Mesenteric fat pad (tissue), 1 donor: ENCODE data around the gene FA2H. TPM values are rescaled to one million over a fixed set of nuclear protein-coding genes. Genes with fewer than 3 reads are reported as not detected.
"Not testable (repeated sequence)": the region's sequence is repeated elsewhere in the genome, so short reads cannot be mapped to it uniquely, and the experiment has no call there.

Experiments used
- DNase-seq: peaks from one replicate; pipeline ENCODE4 v3.0.0-alpha.2; 2020; ENCODE audit warnings: low spot score
- total RNA-seq: library from RNA; stranded (reverse); fragmentation: NEBNext Ultra II Directional; extraction: Animal tissue kit (Norgen Biotek cat#: 25700); gene quantifications from one replicate; pipeline ENCODE4 v1.2.1, GENCODE V29; 2021
- donor health status: DM: yes; HTN: yes; CAD: no.

The FA2H gene
- total RNA-seq, 1 donor from 2014 or later: not detected

DNA sequence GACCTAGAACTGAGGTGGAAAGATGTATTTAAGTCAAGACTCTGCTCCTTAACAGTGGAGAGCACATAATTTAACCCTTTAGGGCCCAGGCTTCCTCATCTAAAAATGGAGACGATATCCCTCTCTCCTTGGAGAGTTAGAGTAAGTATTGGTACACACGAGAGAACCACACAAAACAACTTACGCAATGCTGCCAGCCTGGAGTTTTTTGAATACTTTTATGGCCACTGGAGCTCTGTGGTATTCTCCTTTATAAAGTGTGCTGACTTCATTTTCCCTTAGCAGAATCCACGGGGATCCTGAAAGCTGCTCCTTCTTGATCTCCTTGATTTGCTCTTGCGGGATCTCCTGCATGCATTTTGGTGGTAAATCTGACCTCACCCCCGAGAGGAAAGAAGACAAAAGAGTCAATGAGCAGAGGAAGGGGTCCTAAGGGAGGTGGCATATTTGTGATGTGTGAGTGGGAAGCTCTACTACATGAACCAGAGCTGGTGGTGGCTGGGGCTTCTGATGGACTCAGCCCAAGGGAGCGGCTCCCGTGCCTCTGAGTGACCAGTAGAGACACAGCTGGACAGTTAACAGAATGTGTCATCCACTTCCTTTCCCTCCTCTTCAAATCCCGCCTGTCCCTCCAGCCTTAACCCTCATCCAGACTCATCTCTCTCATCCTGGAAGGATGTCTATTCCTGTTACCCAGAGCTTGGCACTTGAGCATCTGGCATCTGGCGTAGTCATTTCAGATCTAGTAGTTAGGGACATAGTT is 83.3 kb downstream of the FA2H start:
- no peak for DNase-seq

DNA sequence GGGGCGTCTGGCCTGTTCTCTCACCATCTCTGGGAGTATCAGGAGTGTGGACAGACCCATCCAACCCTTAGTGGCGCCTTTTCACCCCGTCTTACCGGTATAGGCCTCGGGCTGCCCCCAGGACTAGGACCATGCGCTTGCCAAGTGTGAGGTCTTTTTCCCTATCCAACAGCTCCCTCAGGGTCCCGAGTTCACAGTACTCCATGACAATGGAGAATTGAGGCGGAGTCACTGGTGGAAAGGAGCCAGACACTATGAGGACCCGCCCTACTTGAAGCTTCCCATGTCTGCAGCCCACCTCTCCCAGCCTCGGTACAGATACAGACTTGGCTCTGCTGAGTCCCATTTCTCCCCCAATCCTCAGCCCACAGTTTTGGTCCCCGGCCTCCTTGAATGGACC is 92.1 kb downstream of the FA2H start:
- DNase-seq: no peak

DNA sequence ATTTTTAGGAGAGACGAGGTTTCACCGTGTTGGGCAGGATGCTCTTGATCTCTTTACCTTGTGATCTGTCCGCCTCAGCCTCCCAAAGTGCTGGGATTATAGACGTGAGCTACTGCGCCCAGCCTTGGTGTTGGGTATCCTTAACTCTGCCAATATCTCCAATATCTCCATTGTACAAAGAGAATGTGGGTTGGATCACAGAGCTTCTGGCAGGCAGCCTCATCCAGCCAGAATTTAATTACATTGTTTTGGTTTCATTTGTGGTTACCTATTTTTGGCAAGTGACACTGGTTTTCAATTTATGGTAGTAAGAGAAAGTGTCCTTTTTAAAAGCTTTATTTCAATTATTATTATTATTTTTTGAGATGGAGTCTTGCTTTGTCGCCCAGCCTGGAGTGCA is 93.9 kb downstream of the FA2H start:
- no peak for DNase-seq

DNA sequence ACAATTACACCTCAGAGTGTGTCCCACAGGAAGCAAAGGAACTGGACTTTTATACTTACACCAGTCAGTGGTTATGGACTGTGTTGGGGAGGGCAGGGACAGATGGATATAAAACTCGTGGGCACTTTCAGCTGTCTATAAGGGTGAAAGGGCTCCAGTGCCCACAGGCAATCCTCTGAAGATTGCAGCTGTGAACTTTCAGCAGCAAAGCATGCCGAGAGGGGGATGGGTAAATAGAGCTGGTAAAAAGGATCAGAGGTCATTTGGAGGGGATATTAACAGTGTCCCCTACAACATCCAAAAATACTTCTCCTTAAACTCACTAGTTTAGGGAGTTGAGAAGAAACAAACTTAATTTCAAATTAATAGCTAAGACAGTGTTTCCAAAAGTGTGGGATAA is 94.6 kb downstream of the FA2H start:
- DNase-seq: no peak

DNA sequence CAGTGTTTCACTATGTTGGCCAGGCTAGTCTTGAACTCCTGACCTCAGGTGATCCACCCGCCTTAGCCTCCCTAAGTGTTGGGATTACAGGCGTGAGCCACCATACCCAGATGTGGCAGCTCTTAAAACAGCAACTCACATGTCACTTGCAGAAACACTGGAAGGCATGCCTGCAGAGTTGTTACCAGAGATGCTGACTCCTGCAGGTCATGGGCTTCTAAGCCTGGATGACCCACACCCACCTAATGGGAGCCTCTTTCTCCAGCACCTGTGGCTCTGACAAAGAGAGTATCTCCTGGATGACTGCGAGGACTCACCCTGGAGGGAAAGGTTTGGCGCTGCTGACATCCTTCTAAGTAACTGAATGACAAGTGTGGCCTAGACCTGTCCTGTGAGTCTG is 96.8 kb downstream of the FA2H start:
- no peak for DNase-seq

DNA sequence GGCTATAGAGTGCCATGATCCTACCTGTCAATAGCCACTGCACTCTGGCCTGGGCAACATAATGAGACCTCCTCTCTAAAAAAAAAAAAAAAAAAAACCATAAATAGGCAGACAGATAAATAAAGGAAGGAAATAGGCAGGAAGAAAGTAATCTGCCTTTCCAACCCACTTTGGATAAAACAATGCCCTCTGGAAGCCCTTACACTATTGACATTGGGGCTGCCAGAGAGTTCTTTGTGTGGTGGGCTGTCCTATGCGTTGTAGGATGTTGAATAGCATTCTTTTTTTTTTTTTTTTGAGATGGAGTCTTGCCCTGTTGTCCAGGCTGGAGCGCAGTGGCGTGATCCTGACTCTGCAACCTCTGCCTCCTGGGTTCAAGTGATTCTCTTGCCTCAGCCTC is 100.7 kb downstream of the FA2H start:
- no peak for DNase-seq

DNA sequence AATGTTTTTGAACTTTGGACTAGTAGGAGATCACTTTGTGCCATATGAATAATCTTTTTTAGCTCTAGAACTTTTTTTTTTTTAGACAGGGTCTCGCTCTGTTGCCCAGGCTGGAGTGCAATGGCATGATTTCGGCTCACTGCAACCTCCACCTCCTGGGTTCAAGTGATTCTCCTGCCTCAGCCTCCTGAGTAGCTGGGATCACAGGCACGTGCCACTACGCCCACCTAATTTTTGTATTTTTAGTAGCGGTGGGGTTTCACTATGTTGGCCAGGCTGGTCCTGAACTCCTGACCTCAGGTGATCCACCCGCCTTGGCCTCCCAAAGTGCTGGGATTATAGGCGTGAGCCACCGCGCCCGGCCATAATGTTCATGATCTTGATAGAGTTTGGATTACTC is 105.7 kb downstream of the FA2H start:
- not testable (repeated sequence) for DNase-seq

DNA sequence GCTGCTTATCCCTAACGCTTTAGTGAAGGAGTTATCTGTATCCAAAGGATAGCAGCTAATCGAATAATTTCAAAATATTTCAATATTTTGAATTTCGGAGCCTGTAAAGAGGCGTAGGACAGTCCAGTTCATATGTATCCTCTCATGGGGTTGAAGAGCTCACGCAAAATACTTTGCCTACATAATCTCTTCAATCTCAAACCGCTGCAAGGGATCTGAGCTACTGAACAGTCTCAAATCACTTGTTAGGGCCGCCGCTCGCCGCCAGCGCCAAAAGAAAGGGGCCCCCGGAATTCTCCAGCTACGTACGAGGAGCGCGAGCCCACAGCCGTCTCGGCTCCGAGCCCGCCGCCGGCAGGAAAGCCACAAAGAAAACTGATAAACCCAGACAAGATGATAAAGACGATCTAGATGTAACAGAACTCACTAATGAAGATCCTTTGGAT is 107.3 kb downstream of the FA2H start:
- no peak for DNase-seq

DNA sequence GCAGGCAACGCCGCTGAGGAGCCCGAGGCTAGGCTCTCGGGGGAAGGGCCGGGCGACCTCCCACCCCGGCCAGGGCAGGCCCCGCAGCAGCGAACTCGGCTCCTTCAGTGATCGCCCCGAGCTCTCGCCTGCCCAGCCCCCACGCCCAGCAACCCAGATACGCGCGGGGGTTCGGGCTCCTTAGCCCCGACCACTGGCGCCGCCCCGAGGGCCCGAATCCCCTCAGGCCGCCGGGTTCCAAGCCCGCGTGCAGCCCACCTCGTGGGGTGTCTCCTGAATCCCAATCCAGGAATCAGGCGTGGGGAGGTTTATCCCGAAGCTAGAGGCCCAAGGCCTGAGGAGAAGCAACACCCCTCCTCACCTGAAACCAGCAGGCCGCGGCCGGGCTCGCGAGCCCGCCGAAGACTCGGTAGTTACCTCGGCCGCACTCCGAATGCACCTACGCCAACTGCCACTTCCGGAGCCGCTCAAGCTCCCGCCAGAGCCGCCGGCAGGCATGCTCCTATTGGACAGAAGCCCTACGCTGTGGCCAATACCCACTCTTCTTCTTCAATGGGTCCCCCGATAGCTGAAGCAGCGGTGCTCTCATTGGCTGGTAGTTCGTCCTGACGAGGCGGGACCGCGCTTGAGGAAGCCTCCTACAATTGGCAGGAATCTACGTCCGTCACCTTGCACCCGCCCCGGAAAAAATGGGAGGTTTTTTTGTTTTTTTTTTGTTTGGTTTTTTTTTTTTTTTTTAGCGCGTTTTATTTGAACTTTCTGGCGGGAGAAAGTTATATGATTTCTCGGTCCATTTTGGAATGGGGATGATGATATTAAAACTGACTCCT is 108.0 kb downstream of the FA2H start, which contains the start of gene RFWD3:
RFWD3 (minus strand) TSS at position 453 of the 830 bp plus-strand sequence. CDS start 5,428 bp downstream, outside the sequence.
- DNase-seq: peak; percentile 96

DNA sequence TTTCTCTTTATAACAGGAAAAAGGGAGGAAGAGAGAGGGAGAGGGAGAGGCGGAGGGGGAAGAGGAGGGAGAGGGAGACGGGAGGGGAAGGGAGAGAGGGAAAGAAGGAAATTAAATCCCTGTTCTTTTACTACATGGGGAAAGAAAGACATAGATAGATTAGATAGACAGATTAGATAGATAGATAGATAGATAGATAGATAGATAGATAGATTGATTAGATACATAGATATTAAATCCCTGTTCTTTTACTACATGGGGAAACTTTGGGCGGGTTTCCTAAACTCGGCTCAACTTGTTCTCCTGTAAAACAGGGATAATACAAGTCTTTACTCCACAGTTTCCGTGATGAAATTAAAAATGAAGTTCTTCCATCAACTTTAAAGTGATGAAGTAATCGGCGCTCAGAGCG is 108.6 kb downstream of the FA2H start:
- DNase-seq: no peak

Other genes with a start within 250 kb of the FA2H start
- 102 TPM for gene GLG1, start 167.7 kb downstream of the FA2H start, total RNA-seq
- gene RFWD3, start 107.9 kb downstream of the FA2H start, total RNA-seq: 14.7 TPM
- gene MLKL, start 74.0 kb downstream of the FA2H start, total RNA-seq: 25.0 TPM
- 47.3 TPM for gene WDR59, start 210.3 kb upstream of the FA2H start, total RNA-seq
- gene ZNRF1, start 224.2 kb upstream of the FA2H start, total RNA-seq: 23.5 TPM